SU-DHL-6 (cell line): ENCODE data around the gene SMARCA4.
"Not testable (repeated sequence)": the region's sequence is repeated elsewhere in the genome, so short reads cannot be mapped to it uniquely, and the experiment has no call there.

Source experiments
- EZH2phosphoT487 ChIP-seq: fragments of 200-600 bp; sonication (generic), shearing (Covaris generic); conservative IDR thresholded peaks from 2 replicates; pipeline ENCODE4 v1.6.1; 2018; ENCODE audit warnings: mild to moderate bottlenecking, antibody characterized with exemption, low read length, moderate library complexity, mixed read lengths
- TF ChIP-seq, protein P1 (sequence below): fragments of 200-600 bp; sonication (generic); IDR thresholded peaks from one replicate; pipeline ENCODE4 v1.5.1; 2017; ENCODE audit warnings: antibody characterized with exemption, mild to moderate bottlenecking, low read length, moderate library complexity; ENCODE audit not compliant: insufficient read depth, poor library complexity, severe bottlenecking

DNA sequence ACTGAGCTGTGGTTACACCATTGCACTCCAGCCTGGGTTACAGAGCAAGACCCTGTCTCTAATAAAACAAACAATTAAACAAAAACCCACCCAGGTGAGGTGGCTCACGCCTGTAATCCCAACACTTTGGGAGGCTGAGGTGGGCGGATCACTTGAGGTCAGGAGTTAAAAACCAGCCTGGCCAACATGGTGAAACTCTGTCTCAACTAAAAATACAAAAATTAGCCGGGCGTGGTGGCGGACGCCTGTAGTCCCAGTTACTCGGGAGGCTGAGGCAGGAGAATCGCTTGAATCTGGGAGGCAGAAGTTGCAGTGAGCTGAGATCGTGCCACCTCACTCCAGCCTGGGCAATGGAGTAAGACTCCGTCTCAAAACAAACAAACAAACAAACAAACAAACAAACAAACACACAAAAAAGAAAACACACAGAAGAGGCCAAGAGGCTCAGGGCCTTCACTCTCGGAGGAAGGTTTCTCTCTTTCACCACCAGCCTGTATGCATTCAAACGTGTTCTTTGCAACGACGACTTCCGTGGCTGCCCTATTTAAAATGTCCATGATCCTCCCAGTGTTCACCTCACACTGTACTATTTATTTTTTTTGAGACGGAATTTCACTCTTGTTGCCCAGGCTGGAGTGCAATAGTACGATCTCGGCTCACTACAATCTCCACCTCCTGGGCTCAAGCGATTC lies 1.4 kb upstream of the SMARCA4 start:
- TF ChIP-seq, protein P1, sequence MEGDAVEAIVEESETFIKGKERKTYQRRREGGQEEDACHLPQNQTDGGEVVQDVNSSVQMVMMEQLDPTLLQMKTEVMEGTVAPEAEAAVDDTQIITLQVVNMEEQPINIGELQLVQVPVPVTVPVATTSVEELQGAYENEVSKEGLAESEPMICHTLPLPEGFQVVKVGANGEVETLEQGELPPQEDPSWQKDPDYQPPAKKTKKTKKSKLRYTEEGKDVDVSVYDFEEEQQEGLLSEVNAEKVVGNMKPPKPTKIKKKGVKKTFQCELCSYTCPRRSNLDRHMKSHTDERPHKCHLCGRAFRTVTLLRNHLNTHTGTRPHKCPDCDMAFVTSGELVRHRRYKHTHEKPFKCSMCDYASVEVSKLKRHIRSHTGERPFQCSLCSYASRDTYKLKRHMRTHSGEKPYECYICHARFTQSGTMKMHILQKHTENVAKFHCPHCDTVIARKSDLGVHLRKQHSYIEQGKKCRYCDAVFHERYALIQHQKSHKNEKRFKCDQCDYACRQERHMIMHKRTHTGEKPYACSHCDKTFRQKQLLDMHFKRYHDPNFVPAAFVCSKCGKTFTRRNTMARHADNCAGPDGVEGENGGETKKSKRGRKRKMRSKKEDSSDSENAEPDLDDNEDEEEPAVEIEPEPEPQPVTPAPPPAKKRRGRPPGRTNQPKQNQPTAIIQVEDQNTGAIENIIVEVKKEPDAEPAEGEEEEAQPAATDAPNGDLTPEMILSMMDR = not testable (repeated sequence)
- not testable (repeated sequence) for TF ChIP-seq EZH2phosphoT487
